Epidermal melanocyte (primary cell): Measurements from ENCODE around the gene FHIP1B.

ENCODE experiments used
- DNase-seq: peaks from one replicate; pipeline ENCODE4 v3.0.0; 2011; ENCODE audit warnings: low spot score; ENCODE audit not compliant: insufficient read length

FHIP1B gene

DNA sequence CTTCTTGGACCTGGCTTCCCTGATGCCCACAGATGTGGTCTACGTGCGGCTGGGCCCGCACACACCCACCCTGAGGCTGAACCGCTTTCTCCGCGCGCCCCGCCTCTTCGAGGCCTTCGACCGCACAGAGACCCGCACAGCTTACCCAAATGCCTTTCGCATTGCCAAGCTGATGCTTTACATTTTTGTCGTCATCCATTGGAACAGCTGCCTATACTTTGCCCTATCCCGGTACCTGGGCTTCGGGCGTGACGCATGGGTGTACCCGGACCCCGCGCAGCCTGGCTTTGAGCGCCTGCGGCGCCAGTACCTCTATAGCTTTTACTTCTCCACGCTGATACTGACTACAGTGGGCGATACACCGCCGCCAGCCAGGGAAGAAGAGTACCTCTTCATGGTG is 5.7 kb upstream of the FHIP1B start:
- no peak for DNase-seq

DNA sequence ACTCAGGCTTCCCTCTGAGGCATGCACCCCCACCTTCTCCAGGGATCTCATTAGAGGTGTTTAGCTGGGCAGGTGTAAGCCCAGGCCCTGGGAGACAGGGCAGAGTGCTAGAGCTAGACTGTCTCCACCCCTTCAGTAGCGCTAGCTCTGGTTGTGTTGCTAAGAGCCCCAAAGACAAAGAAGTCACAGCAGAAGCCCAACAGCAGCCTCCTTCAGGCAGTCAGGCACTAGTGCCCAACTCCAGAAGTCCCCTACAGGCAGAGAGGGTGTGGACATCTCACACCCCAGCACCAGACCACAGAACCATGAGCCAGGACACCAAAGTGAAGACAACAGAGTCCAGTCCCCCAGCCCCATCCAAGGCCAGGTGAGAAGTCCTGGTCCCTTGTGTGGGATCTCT is 4.5 kb upstream of the FHIP1B start, which contains the start of gene CNGA4:
Gene CNGA4 (plus strand): TSS at position 188 of the 400 bp plus-strand sequence. CDS start 118 bp downstream, at position 306.
- DNase-seq: no peak

DNA sequence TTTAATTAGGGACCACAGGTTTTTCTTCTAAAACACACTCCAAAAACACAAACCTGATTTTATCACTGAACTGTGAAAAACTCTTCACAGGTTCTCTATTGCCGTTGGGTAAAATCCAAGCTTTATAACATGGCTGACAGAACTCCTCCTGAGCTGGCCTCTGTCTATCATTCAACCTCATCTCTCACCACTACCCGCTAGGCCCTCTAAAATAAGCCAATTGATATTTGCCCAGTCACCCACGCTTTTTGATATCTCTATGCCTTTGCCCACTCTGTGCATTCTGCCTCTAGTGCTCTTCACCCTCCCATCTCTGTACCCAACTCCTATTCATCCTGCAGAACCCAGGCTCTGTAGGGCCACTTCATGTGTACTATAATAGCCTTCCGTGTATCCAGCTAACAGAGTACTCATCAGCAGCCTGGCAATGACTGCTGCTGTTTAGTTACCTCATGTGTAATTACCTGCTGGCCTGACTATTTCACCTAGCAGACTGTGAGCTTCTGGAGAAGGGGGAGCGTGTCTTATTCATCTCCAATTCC is 3.4 kb upstream of the FHIP1B start:
- DNase-seq: no peak

DNA sequence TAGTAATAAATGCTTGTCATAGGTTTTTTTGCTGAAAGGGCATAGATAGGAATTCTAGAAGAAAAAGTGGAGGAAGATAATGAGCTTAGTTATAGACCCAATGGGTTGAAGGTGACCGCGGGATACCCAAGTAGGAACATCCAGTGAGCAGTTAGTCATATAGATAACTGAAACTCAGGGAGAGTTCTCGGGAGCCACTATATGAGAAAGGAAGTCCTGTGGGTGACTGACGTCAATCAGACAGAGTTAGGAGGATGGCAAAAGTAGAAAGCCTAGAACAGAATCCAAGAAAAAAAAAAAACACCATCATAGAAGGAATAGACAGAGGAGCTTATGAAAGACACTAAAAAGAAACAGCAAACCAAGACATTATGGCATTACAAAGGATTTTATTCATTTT is 2.8 kb upstream of the FHIP1B start:
- no peak for DNase-seq

DNA sequence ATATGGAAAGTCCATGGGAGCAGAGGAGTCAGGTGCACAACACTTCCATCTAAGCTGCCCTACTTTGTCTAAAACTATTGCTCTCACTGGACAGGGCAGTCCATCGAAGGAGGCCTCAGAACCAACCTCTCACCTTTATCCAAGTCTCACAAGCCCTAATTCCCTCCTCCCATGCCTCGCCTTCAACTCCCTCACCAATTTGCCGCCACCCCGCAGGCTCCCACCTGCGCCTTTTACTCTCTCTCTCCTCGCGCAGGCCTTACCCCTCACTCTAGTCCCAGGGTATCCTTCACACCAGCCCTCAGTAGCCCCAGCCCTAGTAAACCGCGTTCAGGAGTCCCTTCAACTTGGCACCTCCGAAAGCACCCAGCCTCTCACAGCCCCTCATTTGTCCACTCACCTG is 451 bp downstream of the FHIP1B start:
- DNase-seq: no peak

DNA sequence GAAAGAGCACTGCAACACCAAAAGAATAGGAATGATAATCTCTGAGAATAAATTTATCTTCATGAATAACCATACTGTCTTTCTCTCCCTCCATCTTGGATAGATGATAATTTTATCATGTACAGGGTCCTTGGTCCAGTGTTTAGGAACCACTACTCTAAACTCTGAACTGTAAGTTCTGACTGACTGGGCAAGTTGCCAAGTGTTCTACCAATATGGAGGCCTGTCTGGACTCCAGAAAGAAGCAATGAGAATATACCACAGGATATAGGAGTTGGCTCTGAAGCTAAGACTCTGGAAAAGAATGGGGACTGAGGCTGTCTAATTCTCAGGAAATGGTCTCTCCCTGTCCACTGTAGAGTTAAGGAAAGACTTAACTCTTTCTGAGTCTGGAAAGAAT is 1.5 kb downstream of the FHIP1B start:
- DNase-seq: no peak

DNA sequence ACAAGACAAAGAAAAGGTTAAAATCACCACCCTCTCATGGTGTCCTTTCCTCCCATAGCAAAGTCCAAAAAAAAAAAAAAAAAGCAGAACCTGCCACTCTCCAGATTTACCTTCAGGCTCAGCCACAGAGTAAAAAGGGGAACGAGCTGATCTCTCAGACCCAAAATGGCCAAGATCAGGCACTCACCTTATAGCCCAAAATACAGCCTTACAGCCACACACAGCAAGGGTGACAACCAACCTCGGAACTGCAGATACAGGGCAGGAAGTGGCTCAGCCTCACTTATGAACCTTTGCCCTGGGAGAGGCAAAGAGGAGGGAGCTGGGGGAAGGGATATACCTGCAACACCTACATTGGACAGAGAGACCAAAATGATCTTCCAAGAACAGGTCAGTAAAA is 4.5 kb downstream of the FHIP1B start:
- no peak for DNase-seq

DNA sequence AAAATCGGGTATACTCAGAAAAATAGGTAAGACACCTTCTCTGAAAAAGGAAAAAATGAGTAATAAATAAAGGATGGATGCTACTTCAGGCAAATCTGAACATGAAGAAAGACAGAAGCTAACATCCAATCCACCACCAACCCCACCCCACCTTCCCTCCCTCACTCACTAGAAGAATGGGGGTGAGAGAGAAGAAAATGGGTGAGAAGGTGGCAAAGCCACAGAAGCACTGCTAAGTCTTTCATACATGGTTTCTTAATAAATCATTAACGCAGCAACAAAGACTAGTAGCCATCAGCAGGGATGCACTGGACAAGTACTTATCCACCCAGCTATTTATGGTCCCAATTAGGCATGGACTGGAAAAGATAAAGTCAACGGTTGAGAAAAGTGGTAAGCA is 5.9 kb downstream of the FHIP1B start:
- no peak for DNase-seq

DNA sequence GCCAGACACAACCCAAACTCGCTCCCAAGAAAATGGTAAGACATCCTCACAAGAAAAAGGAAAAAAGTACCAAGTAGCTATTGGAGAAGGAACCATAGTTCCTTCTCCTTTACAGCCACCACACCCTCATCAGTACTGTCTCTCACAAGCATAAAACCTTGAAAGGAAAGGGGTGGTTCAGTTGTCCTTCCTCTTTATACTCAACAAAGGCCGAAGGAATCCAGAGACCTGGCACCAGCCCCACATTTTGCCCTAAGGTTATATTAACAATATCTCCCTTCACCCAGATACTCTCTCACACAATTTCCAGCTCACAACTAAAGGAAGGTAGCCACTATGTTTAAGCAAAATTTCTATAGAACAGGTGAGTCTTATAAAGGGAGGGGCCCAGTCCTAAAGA is 8.5 kb downstream of the FHIP1B start:
- no peak for DNase-seq

DNA sequence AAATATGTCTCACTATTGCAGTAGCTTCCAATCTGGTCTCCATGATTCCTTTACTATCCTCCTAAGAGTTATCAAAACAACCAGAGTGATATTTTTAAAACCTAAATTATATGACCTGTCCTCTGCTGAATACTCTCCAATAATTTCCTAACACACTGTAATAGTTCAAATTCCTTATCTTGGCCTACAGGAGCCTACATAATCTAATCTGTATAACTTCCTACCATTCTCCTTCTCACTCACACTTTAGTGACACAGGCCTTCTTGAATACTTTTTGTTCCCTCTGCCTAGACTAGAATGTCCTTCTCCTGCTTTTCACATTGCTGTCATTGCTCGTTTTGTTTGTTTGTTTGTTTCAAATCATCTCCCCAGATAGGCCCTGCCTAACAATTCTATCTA is 9.4 kb downstream of the FHIP1B start:
- no peak for DNase-seq

DNA sequence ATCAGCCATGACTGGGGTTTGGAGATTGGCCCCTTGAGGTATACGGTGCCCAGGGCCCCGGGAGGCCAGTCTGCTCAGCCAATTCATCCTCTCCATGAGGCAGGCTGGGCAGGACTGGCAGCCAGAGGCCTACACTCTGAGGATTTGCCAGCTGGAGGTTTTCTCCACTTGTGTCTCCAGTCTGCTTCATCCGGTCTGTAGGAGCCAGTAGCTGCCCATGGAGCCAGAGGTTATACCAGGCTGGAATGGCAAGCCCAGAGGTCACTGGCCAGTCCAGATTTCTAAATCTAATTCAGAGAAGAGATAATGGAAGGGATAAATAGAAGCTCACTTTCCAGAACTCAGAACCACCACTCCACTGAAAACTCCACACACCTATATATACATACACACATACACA is 10.0 kb downstream of the FHIP1B start:
- DNase-seq: no peak

DNA sequence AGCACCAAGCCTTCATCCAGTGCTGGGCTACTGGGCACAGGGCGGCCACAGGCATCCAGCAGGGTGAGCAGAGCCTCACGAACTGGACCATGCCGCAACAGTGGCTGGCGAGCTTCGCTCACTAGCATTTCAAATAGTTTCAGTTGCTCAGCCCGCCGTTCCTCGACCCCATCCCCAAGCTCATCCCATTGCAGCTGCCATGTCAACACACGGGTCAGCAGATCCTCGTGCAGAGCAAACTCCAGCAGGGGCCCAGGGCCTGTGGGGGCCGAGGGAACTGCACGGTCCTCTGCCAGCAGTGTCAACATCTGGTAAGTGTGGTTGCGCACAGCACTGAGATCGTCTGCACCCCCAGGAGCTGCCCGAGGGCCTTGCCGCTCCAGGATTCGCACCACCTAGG is 10.6 kb downstream of the FHIP1B start:
- no peak for DNase-seq

DNA sequence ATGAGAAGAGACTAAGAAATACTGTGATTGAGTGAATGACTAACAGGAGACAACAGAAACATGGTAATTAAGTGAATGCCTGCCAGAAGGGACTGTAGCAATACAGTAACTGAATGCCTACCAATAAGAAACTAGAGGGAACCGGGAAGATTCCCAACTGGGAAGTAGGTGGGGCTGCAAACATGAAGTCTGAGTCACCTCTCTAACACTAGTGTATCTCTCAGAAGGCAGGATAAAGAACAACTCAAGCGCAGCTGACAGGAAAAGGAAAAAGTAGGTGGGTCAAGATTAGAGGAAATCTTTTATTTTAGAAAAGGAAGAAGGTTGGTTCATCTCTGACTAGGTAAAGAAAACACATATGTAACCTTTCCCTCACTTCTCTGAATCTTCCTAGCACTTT is 15.1 kb downstream of the FHIP1B start:
- DNase-seq: no peak

DNA sequence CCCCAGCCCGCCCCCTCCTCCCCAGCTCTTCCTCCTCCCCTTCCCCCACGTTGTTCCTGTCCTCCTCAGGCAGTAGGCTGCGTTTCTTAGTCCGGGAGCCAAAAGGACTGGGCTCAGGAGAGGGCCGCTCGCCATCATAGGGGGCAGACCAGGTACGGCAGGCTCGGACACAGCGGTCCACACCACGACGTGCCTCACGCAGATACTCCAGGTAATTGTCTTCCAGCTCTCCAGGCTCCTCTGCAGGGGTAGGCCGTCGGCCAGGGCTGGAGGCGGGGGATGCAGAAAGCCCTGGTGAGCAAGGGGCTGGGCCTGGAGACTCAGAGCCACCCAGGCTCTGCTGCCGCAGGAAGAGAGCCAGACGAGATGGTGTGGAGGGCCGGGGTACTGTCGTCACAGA is 16.7 kb downstream of the FHIP1B start:
- no peak for DNase-seq

DNA sequence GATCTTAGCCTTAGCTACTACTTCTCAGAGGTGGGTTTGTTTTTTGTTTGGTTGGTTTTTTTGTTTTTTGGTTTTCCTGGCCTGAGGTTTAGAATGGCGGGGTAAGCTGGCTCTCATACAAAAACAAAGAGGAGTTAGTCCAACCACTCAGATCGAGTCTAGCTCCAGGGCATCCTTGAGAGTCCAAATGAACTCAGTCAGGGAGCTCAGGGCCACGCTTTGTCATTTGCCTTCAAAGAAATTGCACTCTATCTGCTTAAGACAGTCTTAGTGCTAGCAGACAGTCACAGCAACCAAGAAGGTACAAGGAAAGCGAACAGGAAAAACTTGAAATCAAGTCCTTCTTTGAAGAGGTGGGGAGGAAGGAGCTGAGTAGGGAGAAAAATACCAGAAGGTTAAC is 17.9 kb downstream of the FHIP1B start:
- no peak for DNase-seq

DNA sequence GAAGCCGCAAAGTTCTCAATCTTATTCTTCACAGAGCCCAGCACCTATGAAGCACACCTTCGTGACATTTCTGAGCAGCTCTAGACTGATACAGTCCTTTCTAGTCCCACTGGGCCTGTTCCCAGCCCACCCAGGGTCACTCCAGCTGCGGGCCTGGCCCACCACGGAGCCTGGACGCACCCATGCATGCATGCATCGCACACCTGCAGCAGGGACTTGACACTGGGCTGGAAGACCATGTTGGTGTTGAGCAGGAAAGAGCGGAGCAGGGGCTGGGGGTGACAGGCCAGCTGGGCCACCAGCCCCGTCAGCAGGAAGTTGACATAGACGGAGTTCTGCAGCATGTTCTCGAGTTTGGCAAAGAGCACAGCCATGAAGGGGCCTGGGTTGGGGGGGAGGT is 19.9 kb downstream of the FHIP1B start:
- no peak for DNase-seq

DNA sequence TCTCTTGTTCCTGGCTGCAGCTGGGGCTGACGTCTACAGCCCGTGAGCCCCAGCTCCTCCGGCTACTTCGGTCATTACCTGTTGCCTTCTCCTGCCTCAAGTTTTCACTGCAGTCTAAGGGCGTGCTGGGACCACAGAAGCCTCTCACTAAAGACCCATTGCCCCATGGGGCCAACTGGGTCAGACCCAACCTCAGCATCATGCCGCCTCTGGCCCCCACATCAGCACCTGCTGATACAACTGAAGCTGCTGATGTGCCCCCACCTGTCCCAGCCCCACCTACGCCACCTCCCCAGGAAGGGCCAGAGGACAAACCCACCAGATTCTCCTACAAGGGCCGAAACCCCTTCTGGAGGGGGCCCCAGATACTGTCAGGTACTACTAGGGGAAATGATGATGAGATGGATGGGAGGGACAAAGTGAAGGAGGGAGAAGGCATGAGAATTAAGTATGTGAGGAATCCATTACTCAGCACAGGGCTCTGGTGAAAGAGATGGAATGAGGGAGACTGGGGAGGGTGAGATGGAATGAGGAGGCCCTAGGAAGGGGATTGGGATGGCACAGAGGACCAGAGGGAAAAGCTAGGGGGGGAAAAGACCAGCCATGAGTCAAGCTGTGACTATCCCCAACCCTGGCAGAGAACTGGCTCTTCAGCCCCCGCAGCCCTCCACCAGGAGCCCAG is 24.0 kb downstream of the FHIP1B start:
- DNase-seq: no peak

DNA sequence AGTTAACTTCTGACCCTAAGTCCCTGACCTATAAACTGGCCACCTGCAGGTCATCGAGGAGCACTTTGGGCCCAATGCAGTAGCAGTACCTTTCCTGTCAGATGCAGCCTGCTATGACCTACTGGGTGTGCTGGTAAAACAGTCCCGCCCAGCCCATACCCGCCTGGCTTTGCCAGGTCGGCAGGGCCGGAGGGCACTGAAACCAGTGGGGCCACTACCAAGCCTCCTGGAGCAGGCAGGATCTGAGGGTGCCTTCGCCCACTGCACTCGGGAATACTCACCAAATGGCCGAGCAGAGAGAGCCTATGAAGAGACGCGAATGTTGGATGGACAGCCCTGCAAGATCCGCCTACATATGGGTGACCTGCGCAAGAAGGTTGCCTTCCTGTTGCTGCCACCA is 24.6 kb downstream of the FHIP1B start:
- no peak for DNase-seq

DNA sequence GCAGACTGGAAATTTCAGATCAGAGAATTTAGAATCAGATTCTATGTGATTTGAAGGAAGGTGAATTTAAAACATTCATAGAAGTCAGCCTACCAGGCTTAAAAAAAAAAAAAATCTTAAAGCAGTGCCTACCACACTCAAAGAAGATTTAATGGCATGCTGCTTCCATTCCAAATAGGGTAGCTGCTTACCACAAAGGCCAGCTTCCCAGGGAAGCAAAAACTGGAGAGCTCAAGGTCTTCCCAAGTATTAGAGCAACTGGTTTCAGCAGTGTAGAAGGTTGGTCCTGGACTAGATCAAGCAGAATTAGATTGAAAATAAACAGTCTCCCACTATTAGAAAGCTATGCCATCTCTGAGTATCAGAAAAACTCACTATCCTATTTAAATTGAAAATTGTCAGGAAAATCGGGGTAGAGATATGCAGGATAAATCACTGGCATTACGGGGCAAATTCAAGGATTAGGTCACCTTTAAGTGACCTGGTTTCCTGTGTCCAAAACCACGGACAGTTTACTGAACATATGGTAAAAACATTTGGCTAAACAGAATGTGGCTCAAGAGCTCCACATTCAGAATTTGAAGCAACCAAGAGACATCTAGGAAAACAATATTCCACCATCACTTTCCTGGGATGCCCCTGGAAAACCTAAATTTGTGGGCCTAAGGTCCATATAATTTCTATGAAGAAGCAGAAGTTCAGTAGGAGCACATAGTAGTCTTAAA is 27.8 kb downstream of the FHIP1B start:
- no peak for DNase-seq

DNA sequence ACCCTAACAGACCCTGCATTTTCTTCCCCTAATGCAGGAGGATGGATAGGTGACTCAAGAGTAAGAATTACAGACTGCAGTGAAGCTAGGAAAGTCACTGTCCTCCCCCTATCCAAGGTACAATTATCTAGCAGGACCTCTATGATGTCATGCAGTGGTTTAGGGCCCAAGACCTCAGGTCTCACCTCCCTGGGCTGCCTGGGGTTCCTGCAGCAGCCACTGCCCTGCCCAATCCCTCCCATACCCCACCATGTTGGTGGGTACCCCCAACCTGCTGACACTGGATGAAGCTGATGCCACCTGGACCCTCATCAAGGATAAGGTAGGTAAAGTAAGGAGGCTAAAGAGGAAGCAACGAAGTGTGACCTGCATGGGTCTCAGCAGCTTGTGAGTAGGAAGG is 29.1 kb downstream of the FHIP1B start, which contains the start of gene C11orf42:
Gene C11orf42 (plus strand): TSS at position 192 of the 400 bp plus-strand sequence. CDS start 59 bp downstream, at position 251.
- no peak for DNase-seq

DNA sequence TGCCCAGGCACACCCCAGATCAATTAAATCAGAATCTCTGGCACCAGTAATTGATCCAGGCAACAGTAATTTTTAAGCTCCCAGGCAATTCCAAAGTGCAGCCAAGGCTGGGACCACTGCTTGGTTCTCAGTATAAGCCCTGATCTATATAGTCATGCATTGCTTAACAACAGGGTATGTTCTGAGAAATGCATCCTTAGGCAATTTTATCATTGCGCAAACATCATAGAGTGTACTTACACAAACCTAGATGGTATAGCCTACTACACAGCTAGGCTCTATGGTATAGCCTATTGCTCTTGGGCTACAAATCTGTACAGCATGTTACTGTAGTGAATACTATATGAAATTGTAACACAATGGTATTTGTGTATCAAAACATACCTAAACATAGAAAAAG is 29.7 kb downstream of the FHIP1B start:
- DNase-seq: no peak

DNA sequence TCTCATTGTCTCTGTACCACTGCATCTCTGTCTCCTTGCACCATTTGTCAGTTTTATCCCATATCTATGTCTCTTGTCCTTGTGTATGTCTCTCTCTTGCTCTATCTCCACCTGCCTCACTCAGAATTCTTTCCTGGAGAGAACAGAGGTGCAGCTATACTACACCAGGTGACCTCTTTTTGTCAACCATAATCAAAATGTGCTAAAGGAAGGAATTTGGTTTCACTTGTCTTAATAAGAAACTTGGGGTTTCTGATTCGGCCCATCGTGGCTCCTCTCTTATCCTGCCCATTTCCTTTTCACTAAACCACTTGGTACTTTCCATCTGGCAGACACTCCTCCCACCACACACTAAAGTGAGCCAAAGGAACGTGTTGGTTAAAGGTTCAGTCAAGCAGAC is 31.1 kb downstream of the FHIP1B start:
- DNase-seq: no peak

DNA sequence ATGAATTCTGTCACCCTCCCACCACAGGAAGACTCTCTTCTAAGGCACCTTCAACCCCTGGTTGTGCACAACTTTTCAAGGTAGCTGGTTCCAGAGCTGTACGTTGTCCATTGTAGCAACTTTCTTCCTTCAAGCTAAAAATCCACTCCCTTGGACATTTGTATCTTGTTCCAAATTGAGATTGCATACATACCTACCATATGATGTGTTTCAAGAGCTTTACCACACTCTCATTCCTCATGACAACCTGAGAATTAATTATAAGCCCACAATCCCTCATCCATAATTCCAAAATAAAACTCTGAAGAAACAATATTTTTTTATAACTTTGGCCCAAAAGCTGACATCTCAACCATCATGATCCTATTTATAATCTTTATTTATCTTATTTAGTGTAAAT is 32.4 kb downstream of the FHIP1B start:
- no peak for DNase-seq
